A549 (cell line): ENCODE data around the gene SSBP2. TPM values are rescaled to one million over a fixed set of nuclear protein-coding genes. Genes with fewer than 3 reads are reported as not detected.

Experiments
- ATAC-seq, 2 experiments: fragments of 200-7000 bp in 1 of 2; fragments of >200 bp in 1 of 2; cut with Nextera tagmentation in 1 of 2; cut with Tn5 transposase in 1 of 2; 3 replicates each; pipeline versions ENCODE4 v1.8.0 to v1.9.1; 2018 to 2020; ENCODE audit warnings: mild to moderate bottlenecking in 1 of 2, moderate library complexity in 1 of 2
- CTCF ChIA-PET: fragments of 300-600 bp; sonication (Branson Sonifier 250); formaldehyde crosslinking; extraction: SDS; loops from one replicate; lab custom pipeline; 2021; ENCODE audit warnings: antibody characterized with exemption, inconsistent platforms; lab: Yijun Ruan, JAX
- POLR2A ChIA-PET: fragments of 350-600 bp; formaldehyde crosslinking; extraction: SDS; loops from one replicate; lab custom pipeline; 2021; ENCODE audit warnings: antibody characterized with exemption, inconsistent platforms; lab: Yijun Ruan, JAX
- DNase-seq, 2 experiments: peaks; one replicate each; pipeline versions ENCODE4 v3.0.0 to v3.0.0-alpha.2; 2011 to 2016; ENCODE audit warnings: low read depth in 1 of 2, low spot score in 1 of 2
- FAIRE-seq: peaks from 2 replicates; lab custom pipeline; 2011; peaks lifted over from hg19 to GRCh38; lab: Jason Lieb, UNC
- H3K27ac ChIP-seq, 2 experiments: fragments of >200 bp; sonication (Bioruptor Twin); formaldehyde crosslinking; 3 replicates each; pipeline ENCODE4 v1.5.1; 2016 to 2017
- H3K4me1 ChIP-seq: fragments of >200 bp; sonication (Bioruptor Twin); formaldehyde crosslinking; 3 replicates; pipeline ENCODE4 v1.6.1; 2016
- H3K4me2 ChIP-seq: fragments of >200 bp; sonication (Bioruptor Twin); formaldehyde crosslinking; 3 replicates; pipeline ENCODE4 v1.6.1; 2016
- H3K4me3 ChIP-seq: fragments of >200 bp; sonication (Bioruptor Twin); formaldehyde crosslinking; 3 replicates; pipeline ENCODE4 v1.5.1; 2016
- H3K9me3 ChIP-seq: fragments of >200 bp; sonication (Bioruptor Twin); formaldehyde crosslinking; 3 replicates; pipeline ENCODE4 v1.6.1; 2016
- BHLHE40 ChIP-seq: IDR thresholded peaks from 2 replicates; pipeline ENCODE4 v1.6.1; 2012; ENCODE audit warnings: low read depth, low read length, inconsistent platforms
- CBX8 ChIP-seq: fragments of 200-600 bp; sonication (generic); IDR thresholded peaks from 2 replicates; pipeline ENCODE4 v1.6.1; 2016
- CHD2 ChIP-seq: fragments of 150-350 bp; IDR thresholded peaks from 2 replicates; pipeline ENCODE4 v1.6.1; 2014; ENCODE audit warnings: low read length; ENCODE audit not compliant: partially characterized antibody
- CTCF ChIP-seq: fragments of >200 bp; sonication (Bioruptor Twin); formaldehyde crosslinking; IDR thresholded peaks from 3 replicates; pipeline ENCODE4 v1.5.1; 2016
- EHF ChIP-seq: fragments of 250-450 bp; sonication (Bioruptor Pico); IDR thresholded peaks from 2 replicates; pipeline ENCODE4 v1.5.0; 2020; ENCODE audit warnings: mild to moderate bottlenecking
- EHMT2 ChIP-seq: fragments of 200-600 bp; sonication (generic); IDR thresholded peaks from 2 replicates; pipeline ENCODE4 v1.6.1; 2016; ENCODE audit warnings: antibody characterized with exemption, low read depth, mild to moderate bottlenecking, moderate library complexity
- ESRRA ChIP-seq: fragments of 150-350 bp; IDR thresholded peaks from 2 replicates; pipeline ENCODE4 v1.6.1; 2014; ENCODE audit warnings: mild to moderate bottlenecking, low read length, borderline replicate concordance
- FOSB ChIP-seq: fragments of 250-450 bp; sonication (Bioruptor Pico); IDR thresholded peaks from 2 replicates; pipeline ENCODE4 v1.5.0; 2020; ENCODE audit warnings: mild to moderate bottlenecking, moderate library complexity
- FOSL2 ChIP-seq, 2 experiments: fragments of 450-650 bp in 1 of 2; fragments of >200 bp in 1 of 2; sonication (Bioruptor Twin) in 1 of 2; formaldehyde crosslinking; IDR thresholded peaks; 2 replicates each; pipeline versions ENCODE4 v1.5.0 to v1.6.1; 2016 to 2020; ENCODE audit warnings: mild to moderate bottlenecking in 1 of 2, moderate library complexity in 1 of 2
- FOXS1 ChIP-seq: fragments of 250-450 bp; sonication (Bioruptor Pico); IDR thresholded peaks from 2 replicates; pipeline ENCODE4 v1.5.0; 2020; ENCODE audit warnings: mild to moderate bottlenecking, moderate library complexity
- HDAC2 ChIP-seq: fragments of 200-600 bp; sonication (generic); IDR thresholded peaks from 2 replicates; pipeline ENCODE4 v1.6.1; 2016
- HEYL ChIP-seq: fragments of 250-450 bp; sonication (Bioruptor Pico); IDR thresholded peaks from 2 replicates; pipeline ENCODE4 v1.8.0; 2021; ENCODE audit warnings: mild to moderate bottlenecking, moderate library complexity
- HOXB5 ChIP-seq: fragments of 250-450 bp; sonication (Bioruptor Pico); IDR thresholded peaks from 2 replicates; pipeline ENCODE4 v1.5.0; 2020; ENCODE audit warnings: mild to moderate bottlenecking, moderate library complexity
- JUNB ChIP-seq: fragments of >200 bp; sonication (Bioruptor Twin); formaldehyde crosslinking; IDR thresholded peaks from 2 replicates; pipeline ENCODE4 v1.6.1; 2016
- MAFK ChIP-seq: fragments of 450-650 bp; IDR thresholded peaks from 2 replicates; pipeline ENCODE4 v1.6.1; 2014; ENCODE audit not compliant: partially characterized antibody
- MAX ChIP-seq: IDR thresholded peaks from 2 replicates; pipeline ENCODE4 v1.6.1; 2012
- MYC ChIP-seq: IDR thresholded peaks from 2 replicates; pipeline ENCODE4 v1.6.1; 2012; ENCODE audit warnings: mild to moderate bottlenecking, inconsistent platforms, low read length, improper control_type of control experiment, borderline replicate concordance
- NFE2L2 ChIP-seq: fragments of 150-350 bp; conservative IDR thresholded peaks from 2 replicates; pipeline ENCODE4 v1.6.1; 2014; ENCODE audit warnings: low read length
- NR3C1 ChIP-seq: fragments of >200 bp; sonication (Bioruptor Twin); formaldehyde crosslinking; IDR thresholded peaks from 3 replicates; pipeline ENCODE4 v1.6.1; 2017
- POLR2A ChIP-seq: IDR thresholded peaks from 2 replicates; pipeline ENCODE4 v1.6.1; 2012; ENCODE audit warnings: mild to moderate bottlenecking, low read length
- RAD21 ChIP-seq, 2 experiments: fragments of >200 bp in 1 of 2; sonication (Bioruptor Twin) in 1 of 2; formaldehyde crosslinking in 1 of 2; IDR thresholded peaks in 1 of 2; conservative IDR thresholded peaks in 1 of 2; 2 replicates in 1 of 2; 3 replicates in 1 of 2; pipeline ENCODE4 v1.6.1; 2012 to 2018; ENCODE audit warnings: inconsistent platforms in 1 of 2
- RCOR1 ChIP-seq: fragments of 150-350 bp; IDR thresholded peaks from 2 replicates; pipeline ENCODE4 v1.6.1; 2014; ENCODE audit warnings: antibody characterized with exemption, low read length, low read depth
- SMC3 ChIP-seq: fragments of >200 bp; sonication (Bioruptor Twin); formaldehyde crosslinking; IDR thresholded peaks from 3 replicates; pipeline ENCODE4 v1.6.1; 2018; ENCODE audit warnings: inconsistent platforms
- SREBF2 ChIP-seq: fragments of 450-650 bp; IDR thresholded peaks from 2 replicates; pipeline ENCODE4 v1.6.1; 2014; ENCODE audit warnings: mild to moderate bottlenecking, moderate library complexity
- TP53 ChIP-seq: fragments of 250-450 bp; sonication (Bioruptor Pico); IDR thresholded peaks from 2 replicates; pipeline ENCODE4 v1.5.0; 2021; ENCODE audit warnings: mild to moderate bottlenecking, moderate library complexity
- ZC3H11A ChIP-seq: fragments of 450-650 bp; IDR thresholded peaks from 2 replicates; pipeline ENCODE4 v1.6.1; 2014; ENCODE audit warnings: antibody characterized with exemption, mild to moderate bottlenecking
- ZSCAN20 ChIP-seq: fragments of 250-450 bp; sonication (Bioruptor Pico); IDR thresholded peaks from 2 replicates; pipeline ENCODE4 v1.8.0; 2022; ENCODE audit warnings: mild to moderate bottlenecking, moderate library complexity
- WGBS: methylation state at CpG from one replicate; pipeline ENCODE4 v1.1.6; 2017; ENCODE audit errors: missing lambda C conversion rate; 5-methylcytosine and 5-hydroxymethylcytosine counted together
- polyA plus RNA-seq, 4 experiments: library from polyadenylated mRNA; depleted of rRNA in 3 of 4; stranded (reverse); fragments of >200 nt; fragmentation: RNase III in 1 of 4; extraction: RNeasy Plus Mini Kit Qiagen cat#74134 plus additional on column Dnase treatment in 1 of 4; gene quantifications; 2 replicates in 3 of 4; 3 replicates in 1 of 4; pipeline ENCODE4 v1.2.3, GENCODE V29; 2011 to 2017
- TF ChIP-seq, protein P1 (sequence below): fragments of 150-350 bp; IDR thresholded peaks from 2 replicates; pipeline ENCODE4 v1.6.1; 2014; ENCODE audit warnings: low read depth, mild to moderate bottlenecking, low read length
- TF ChIP-seq, protein P2 (sequence below): fragments of 250-450 bp; sonication (Bioruptor Pico); IDR thresholded peaks from 2 replicates; pipeline ENCODE4 v1.5.0; 2020; ENCODE audit warnings: low read depth, mild to moderate bottlenecking, moderate library complexity

Gene SSBP2
- polyA plus RNA-seq, 2 of the 4 experiments (the other 2 are of a cell fraction), result 4.5 to 14.2 TPM

DNA sequence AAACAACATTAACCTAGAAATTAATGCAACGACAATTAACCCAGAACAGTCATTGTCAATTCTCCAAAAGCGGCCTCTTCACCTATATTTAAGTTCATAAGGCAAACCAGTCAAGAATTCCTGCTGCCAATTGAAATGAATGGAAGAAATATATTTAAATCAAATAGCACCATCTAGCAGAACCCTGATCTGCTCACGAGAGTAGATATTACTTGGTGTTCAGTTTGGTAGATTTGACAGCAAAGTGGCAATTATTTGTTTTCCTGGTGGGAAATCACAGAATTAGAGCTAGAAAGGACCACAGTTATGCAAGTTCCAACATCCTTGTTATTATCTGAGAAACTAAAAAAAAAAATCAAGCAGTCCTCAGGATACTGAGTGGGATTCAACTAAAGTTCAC, 2.3 kb downstream of the SSBP2 start:
- H3K4me2 ChIP-seq, result no peak overlapping the region
- CTCF ChIA-PET, result interaction anchor here (1.0 kb wide), 1 partner anchor 417 kb away, joined by 4 read pairs; no protein-coding TSS in a partner anchor
- H3K9me3 ChIP-seq, result no peaks in the 10 kb centered on the region
- no peak overlapping the region for H3K27ac ChIP-seq
- no peak overlapping the region for H3K4me3 ChIP-seq
- TF ChIP-seq SMC3, result peak; percentile 46; the same call in 2 of the 3 replicates
- TF ChIP-seq, protein P1, sequence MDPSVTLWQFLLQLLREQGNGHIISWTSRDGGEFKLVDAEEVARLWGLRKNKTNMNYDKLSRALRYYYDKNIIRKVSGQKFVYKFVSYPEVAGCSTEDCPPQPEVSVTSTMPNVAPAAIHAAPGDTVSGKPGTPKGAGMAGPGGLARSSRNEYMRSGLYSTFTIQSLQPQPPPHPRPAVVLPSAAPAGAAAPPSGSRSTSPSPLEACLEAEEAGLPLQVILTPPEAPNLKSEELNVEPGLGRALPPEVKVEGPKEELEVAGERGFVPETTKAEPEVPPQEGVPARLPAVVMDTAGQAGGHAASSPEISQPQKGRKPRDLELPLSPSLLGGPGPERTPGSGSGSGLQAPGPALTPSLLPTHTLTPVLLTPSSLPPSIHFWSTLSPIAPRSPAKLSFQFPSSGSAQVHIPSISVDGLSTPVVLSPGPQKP, result no peak
- no peak for TF ChIP-seq BHLHE40
- no peak for TF ChIP-seq EHF
- TF ChIP-seq TP53 (CRISPR knock-in tag), result no peak
- peak; percentile 38 to 51 for TF ChIP-seq RAD21 (conservative IDR thresholded peaks at IDR 0.05 in 1 of 2, IDR thresholded peaks at IDR 0.05 in 1 of 2)
- TF ChIP-seq ZC3H11A, result no peak
- no peak for TF ChIP-seq FOSL2 (IDR thresholded peaks at IDR 0.05)
- TF ChIP-seq FOSL2 (CRISPR knock-in tag; IDR thresholded peaks at IDR 0.05), result no peak
- TF ChIP-seq ESRRA, result no peak
- TF ChIP-seq SREBF2, result no peak
- TF ChIP-seq NFE2L2, result no peak
- TF ChIP-seq POLR2A, result no peak
- no peak for TF ChIP-seq MAFK
- no peak for TF ChIP-seq NR3C1
- TF ChIP-seq CTCF, result peak; percentile 40
- TF ChIP-seq HEYL, result no peak
- no peak for TF ChIP-seq FOXS1 (CRISPR knock-in tag)
- no peak for TF ChIP-seq FOSB (CRISPR knock-in tag)
- no peak for TF ChIP-seq HDAC2
- no peak for TF ChIP-seq EHMT2
- FAIRE-seq, result no peak
- POLR2A ChIA-PET, result no interaction called here
- WGBS, result 89% methylated on average over 3 of the region's 3 CpGs
- peaks cover 8% of the 10 kb centered on the region; the same call in 2 of the 3 replicates for H3K4me1 ChIP-seq
- no peak for ATAC-seq
- DNase-seq, result no peak

DNA sequence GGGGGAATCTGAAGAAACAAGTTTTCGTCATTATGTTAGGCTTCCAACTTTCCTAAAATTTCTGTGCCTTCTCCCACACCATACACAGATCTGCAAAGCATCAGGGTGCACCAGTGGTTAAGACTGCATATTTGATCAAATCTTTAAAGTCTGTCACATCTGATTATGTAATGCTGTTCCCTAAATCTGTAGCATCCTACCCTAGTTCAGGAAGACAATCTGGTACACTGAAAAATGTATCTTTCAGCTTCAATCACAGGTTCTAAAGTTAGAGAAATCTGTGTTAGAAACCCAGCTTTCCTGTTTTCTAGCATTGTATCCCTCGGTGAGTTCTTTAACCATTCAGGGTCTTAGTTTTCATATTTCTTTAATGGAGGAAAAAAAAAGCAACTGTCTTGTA, 3.9 kb downstream of the SSBP2 start:
- POLR2A ChIA-PET, result no interaction called here

More for the DNA sequence above, 3.9 kb downstream of the SSBP2 start:
- DNase-seq, result no peak
- no peak for ATAC-seq
- CTCF ChIA-PET, result no interaction called here
- no peak overlapping the region for H3K4me3 ChIP-seq
- H3K4me1 ChIP-seq, result peaks cover 5% of the 10 kb centered on the region; the same call in 2 of the 3 replicates
- no peak for FAIRE-seq
- no peak overlapping the region for H3K27ac ChIP-seq
- 95% methylated on average over 2 of the region's 2 CpGs for WGBS
- TF ChIP-seq HDAC2 (no peak), FOXS1 (CRISPR knock-in tag) (no peak), SREBF2 (no peak), RCOR1 (no peak), MAX (no peak), CHD2 (no peak), BHLHE40 (no peak), CBX8 (no peak), HOXB5 (CRISPR knock-in tag) (no peak), MAFK (no peak), JUNB (no peak), ZSCAN20 (no peak), MYC (no peak)
- TF ChIP-seq, protein P2, sequence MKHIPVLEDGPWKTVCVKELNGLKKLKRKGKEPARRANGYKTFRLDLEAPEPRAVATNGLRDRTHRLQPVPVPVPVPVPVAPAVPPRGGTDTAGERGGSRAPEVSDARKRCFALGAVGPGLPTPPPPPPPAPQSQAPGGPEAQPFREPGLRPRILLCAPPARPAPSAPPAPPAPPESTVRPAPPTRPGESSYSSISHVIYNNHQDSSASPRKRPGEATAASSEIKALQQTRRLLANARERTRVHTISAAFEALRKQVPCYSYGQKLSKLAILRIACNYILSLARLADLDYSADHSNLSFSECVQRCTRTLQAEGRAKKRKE (CRISPR knock-in tag), result no peak
- TF ChIP-seq, all 56 proteins: peak for 0
- Histone ChIP-seq H3K9me3 (no peaks in the 10 kb centered on the region), H3K4me2 (no peak overlapping the region)
